RCC 7860 (cell line): ENCODE results near the gene VAT1L.

Experiments
- DNase-seq: peaks from one replicate; pipeline ENCODE4 v3.0.0-alpha.2; 2015; ENCODE audit warnings: low spot score
- FAIRE-seq: peaks from 2 replicates; lab custom pipeline; 2012; peaks lifted over from hg19 to GRCh38; lab: Jason Lieb, UNC

VAT1L gene

GRCh38 chr16:77899416-77899815 lies 111.1 kb downstream of the VAT1L start:
- DNase-seq: no peak
- no peak for FAIRE-seq

- no peak for FAIRE-seq
- no peak for DNase-seq
Measured at GRCh38 chr16:77905374-77905920, 117.1 kb downstream of the VAT1L start.

GRCh38 chr16:77910021-77910420 lies 121.7 kb downstream of the VAT1L start:
- FAIRE-seq: no peak
- DNase-seq: no peak

DNA sequence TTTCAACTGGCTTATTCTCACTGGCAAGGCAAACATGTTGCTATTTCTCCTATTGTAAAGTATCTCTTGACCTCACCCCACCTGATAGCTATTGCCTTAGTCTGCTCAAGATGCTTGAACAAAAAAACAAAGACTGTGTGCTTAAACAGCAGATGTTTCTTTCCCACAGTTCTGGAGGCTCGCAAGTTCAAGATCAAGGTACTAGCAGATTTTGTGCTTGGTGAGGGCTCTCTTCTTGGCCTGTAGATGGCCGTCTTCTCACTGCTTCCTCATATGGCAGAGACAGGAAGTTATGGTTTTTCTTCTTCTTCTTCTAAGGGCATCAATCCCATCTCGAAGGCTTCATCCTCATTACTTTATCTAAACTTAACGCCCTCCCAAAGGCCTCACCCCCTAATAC lies 124.3 kb downstream of the VAT1L start:
- FAIRE-seq (no peak), DNase-seq (no peak)

DNA sequence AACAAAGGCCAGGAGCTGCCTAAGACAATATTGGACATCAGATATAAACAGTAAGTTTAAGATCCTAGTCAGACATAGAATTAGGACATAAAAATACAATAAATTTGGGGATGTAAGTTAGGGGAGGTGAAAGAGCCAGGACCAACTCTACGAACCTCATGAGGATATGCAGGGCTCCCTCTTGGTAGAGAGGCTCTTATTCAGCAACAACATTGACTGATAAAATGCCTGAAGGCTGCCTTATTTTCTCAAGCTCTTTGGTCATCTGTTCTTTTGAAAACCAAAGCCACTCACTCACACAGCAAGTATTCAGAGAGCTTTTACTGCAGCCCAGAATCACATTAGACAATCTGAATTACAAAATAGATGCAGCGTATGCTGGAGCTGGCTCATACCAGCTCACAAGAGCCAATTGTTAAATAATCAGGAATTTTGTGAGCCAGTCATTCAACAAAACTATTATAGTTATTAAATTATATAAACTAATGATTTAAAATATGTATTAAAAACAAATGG lies 125.4 kb downstream of the VAT1L start:
- no peak for DNase-seq
- no peak for FAIRE-seq

DNA sequence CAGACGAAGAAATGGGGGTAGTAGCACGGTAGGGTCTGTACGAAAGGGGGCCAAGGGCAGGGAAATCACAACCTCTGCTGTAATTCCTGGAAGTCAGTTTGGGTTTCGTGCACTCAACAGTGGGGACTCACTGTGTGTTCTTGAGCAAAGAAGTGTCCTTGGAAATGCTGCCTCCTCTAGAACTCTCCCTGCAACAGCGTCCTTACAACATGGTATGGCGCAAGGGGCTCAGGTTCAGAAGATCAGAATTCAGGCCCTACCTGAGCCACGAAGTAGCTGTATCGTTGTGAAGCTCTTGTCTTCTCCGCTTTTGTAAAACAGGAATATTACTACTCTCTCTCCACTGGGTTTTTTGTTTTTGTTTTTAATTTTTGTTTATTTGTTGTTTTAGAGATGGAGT lies 127.7 kb downstream of the VAT1L start:
- DNase-seq (no peak), FAIRE-seq (no peak)

- no peak for FAIRE-seq
- DNase-seq: no peak
Measured at GRCh38 chr16:77917971-77918370, 129.6 kb downstream of the VAT1L start.

DNA sequence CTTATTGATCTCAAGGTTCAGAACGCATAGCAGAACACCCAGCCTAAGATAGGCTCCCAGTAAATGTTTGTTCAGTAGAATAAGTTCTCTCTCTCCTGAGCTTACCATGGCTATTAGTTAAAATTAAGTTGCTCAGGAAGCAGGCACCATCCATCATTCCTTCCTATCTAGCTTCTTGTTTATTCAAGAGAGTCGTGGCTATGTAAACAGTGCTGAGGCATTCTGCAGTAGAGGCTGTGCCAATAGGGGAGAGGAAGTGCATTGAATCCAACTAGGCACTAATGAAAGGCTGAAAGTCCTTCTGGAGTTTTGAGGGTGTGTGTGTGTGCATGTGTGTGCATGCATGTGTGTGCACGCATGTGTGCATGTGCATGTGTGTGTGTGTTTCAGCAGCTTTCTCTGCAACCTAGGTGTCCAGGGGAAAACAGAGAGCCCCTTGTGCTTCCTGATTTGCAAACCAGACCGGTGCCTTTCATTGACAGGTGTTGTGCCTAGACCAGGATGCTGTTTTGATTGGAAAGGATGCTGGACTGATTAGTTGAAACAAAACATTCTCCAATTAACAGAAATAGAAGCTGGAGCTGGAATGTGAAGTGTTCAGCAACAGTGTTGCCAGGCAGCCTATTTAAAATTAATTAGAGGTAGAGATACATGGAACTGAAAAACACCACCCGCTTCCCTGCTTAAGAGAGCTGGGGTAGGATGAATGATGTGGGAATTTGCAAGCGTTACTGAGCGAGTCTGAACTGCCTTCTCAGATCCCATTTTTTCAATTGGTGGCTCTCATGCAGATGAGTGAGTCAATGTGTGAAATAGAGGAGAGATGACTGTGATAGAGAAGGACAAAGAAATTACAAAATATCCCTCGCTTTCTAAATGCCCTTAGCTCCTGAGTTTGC lies 130.7 kb downstream of the VAT1L start:
- no peak for FAIRE-seq
- no peak for DNase-seq

GRCh38 chr16:77919761-77920415 lies 131.5 kb downstream of the VAT1L start:
- FAIRE-seq: no peak

DNA sequence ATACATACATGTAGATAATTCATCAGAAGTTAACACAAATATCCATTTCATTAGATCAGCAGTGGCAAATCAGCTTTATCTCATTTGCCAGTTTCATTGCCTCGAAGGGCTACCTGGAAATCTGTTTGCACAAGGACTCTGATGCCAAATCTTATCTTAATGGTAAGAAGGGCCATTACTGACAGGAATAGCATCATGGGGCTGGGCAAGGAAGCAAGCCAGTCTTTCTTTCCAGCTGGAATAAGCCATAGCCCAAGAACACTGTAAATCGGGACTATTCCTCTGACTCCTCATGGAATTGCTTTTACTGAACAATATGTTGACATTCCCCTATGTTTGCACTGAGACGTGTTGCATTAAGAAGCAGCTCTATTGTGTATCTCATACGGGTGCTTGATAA lies 132.6 kb downstream of the VAT1L start:
- FAIRE-seq (no peak), DNase-seq (no peak)

More at GRCh38 chr16:77919761-77920415, 131.5 kb downstream of the VAT1L start:
- no peak for DNase-seq

- FAIRE-seq (no peak), DNase-seq (no peak)
Measured at GRCh38 chr16:77922228-77922754, 133.9 kb downstream of the VAT1L start.

- no peak for FAIRE-seq
Measured at GRCh38 chr16:77925531-77925930, 137.2 kb downstream of the VAT1L start.

GRCh38 chr16:77928096-77928495 lies 139.7 kb downstream of the VAT1L start:
- DNase-seq: no peak
- FAIRE-seq: no peak

More at GRCh38 chr16:77925531-77925930, 137.2 kb downstream of the VAT1L start:
- DNase-seq: no peak

- FAIRE-seq: no peak
- no peak for DNase-seq
Measured at GRCh38 chr16:77929004-77929403, 140.6 kb downstream of the VAT1L start.

GRCh38 chr16:77931058-77931457 lies 142.7 kb downstream of the VAT1L start:
- FAIRE-seq: no peak
- no peak for DNase-seq

GRCh38 chr16:77937473-77938149 lies 149.2 kb downstream of the VAT1L start:
- DNase-seq: no peak
- no peak for FAIRE-seq

DNA sequence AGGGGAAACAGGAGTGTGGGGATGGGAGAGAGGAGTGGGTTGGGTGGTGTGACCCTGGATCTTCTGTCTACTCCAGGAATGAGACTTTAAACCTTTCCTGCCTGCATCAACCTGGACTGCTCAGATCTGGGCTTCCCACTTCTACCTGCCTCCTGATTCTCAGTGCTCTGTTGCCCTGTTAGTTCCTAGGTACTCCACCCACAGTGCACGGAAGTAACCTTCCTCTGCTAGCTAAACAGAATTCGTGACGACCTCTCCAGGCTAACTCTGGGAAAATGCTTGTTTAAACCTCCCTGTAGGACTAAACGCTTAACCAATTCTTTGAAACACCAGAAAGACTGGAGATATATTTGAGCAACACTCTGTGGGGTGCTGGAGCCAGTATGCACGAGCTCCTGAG lies 150.5 kb downstream of the VAT1L start:
- FAIRE-seq (no peak), DNase-seq (no peak)

GRCh38 chr16:77939968-77940367 lies 151.6 kb downstream of the VAT1L start:
- FAIRE-seq (no peak), DNase-seq (no peak)

DNA sequence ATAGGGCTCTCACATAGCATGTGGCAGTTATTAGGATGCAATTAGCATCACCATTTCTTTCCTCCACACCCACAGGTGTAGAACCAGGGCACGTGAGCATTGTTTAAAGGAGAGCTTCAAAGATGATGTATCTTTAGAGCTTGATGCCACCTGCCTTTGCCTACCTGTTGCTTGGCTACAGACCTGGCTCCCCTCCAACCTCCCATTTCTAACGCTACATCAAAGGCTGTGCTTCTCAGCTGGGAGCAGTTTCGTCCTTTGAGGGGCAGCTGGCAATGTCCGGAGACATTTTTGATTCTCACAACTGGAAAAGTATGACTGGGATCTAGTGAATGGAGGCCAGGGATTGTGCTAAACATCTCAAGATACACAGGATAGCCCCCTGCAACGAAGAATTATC lies 155.4 kb downstream of the VAT1L start:
- FAIRE-seq (no peak), DNase-seq (no peak)

- DNase-seq: no peak
- no peak for FAIRE-seq
Measured at GRCh38 chr16:77944631-77945030, 156.3 kb downstream of the VAT1L start.

DNA sequence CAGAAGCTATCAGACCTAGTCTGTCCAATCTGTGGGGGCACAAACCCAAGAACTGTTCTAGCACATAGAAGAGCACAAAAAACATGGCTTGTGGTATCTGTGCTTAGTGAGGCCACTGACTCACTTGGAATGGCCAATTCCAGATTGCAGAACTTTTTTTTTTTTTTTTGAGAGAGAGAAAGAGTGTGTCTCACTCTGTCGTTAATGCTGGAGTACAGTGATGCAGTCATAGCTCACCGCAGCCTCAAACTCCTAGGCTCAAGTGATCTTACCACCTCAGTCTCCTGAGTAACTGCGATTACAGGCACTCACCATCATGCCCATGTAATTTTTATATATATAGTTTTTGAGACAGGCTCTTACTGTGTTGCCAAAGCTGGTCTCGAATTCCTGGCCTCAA lies 156.8 kb downstream of the VAT1L start:
- no peak for FAIRE-seq
- DNase-seq: no peak
